ENCODE data around the gene ABCA2.

DNA sequence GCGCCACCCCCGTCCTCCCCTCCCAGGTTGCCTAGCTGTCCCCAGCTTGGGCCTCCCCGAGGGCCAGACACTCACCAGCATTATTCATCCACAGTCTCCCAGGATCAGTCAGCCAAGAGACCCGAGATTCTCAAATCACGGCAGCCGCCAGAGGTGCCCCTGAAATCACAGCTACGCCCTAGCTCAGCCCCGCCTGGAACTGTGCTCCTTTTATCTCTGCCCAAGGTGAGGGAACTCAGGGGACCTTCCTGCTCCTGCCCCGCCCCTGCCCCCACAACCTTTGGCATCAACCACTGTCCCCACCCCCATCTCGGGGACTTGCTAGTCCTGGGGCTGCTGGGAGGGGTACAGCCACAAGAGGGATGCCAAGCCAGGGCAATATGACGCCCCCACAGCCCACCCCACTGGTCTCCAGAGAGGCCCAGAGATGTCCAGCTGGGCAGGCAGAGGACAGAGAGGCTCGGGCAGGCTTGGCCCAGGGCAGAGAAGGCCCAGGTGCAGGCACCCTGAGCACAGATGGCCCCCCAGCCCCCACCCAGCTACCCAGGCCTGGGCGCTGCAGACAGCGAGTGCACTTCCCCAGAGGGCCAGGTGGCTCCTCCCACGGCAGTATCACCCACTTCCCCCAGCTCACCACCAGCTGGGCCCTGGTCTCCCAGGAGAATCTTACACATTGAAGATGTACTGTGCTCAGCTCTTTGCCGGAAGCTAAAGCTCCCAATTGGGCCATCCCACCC lies 4.0 kb upstream of the ABCA2 start, which contains the start of gene FUT7:
- TF ChIP-seq, protein P1, sequence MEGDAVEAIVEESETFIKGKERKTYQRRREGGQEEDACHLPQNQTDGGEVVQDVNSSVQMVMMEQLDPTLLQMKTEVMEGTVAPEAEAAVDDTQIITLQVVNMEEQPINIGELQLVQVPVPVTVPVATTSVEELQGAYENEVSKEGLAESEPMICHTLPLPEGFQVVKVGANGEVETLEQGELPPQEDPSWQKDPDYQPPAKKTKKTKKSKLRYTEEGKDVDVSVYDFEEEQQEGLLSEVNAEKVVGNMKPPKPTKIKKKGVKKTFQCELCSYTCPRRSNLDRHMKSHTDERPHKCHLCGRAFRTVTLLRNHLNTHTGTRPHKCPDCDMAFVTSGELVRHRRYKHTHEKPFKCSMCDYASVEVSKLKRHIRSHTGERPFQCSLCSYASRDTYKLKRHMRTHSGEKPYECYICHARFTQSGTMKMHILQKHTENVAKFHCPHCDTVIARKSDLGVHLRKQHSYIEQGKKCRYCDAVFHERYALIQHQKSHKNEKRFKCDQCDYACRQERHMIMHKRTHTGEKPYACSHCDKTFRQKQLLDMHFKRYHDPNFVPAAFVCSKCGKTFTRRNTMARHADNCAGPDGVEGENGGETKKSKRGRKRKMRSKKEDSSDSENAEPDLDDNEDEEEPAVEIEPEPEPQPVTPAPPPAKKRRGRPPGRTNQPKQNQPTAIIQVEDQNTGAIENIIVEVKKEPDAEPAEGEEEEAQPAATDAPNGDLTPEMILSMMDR (IDR thresholded peaks at IDR 0.05) = no peak
- no peak for TF ChIP-seq POLR2A (IDR thresholded peaks at IDR 0.05)
